ENCODE data around the gene WDFY4. TPM values are rescaled to one million over a fixed set of nuclear protein-coding genes. Genes with fewer than 3 reads are reported as not detected.

Gene WDFY4
- total and polyA plus RNA-seq, 2 of the 4 experiments (the other 2 are of a cell fraction): not detected

DNA sequence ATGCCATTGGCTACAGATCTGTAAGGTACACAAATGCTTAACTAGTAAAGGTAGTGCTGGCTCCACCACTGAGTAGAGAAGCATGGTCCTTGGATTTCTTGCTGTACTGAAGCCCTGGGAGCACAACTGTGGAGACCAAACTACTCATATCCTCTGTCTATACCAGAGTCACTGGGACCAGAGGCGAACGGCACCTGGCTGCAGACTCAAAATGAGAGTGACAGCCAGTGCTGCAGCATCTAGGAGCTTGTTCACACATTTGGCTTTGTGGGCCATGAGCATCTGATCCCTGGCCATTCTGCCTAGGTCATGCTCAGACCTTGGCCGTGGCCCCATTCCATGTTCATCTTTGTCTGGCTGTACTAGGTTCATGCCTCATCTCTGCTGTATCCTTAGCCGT is 223.1 kb downstream of the WDFY4 start:
- intact Hi-C loops (cut with micrococcal nuclease) (no loop called here), dilution Hi-C loops (cut with HindIII; ENCODE audit: low sequenced_read_pairs, unreplicated experiment) (no loop called here), in situ Hi-C loops (cut with MboI; ENCODE audit: low sequenced_read_pairs) (no loop called here)
- H2BK15ac ChIP-seq (ENCODE audit: low read depth, low read length): no peak overlapping the region
- no peak overlapping the region for H3K4me2 ChIP-seq (ENCODE audit: low read depth, low read length)
- TF ChIP-seq, protein P1, sequence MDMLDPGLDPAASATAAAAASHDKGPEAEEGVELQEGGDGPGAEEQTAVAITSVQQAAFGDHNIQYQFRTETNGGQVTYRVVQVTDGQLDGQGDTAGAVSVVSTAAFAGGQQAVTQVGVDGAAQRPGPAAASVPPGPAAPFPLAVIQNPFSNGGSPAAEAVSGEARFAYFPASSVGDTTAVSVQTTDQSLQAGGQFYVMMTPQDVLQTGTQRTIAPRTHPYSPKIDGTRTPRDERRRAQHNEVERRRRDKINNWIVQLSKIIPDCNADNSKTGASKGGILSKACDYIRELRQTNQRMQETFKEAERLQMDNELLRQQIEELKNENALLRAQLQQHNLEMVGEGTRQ (IDR thresholded peaks at IDR 0.05; ENCODE audit: low read depth, low read length): no peak
- no peak for TF ChIP-seq POLR2A (IDR thresholded peaks at IDR 0.05; ENCODE audit: low read depth, low read length)
- H3K18ac ChIP-seq (ENCODE audit: low read depth, low read length): no peak overlapping the region
- H3K79me1 ChIP-seq (ENCODE audit: low read depth in 1 of 2, low read length in 2 of 2): no peaks in the 10 kb centered on the region
- H4K8ac ChIP-seq (ENCODE audit: low read depth in 2 of 2, low read length in 2 of 2): no peak overlapping the region
- no TSS peak for BruUV-seq (replicated peaks)
- no peak overlapping the region for H3K23ac ChIP-seq (ENCODE audit: low read depth, low read length)
- H3K9me3 ChIP-seq (ENCODE audit: control insufficient read depth, insufficient read depth, low read length): no peaks in the 10 kb centered on the region
- no peak for DNase-seq
- 71% methylated on average over 4 of the region's 4 CpGs; no CpG with 5 or more reads in 1 of the 2 experiments for WGBS, 2 experiments (ENCODE audit: extremely low coverage in 2 of 2, insufficient read length in 1 of 2)
- no peak overlapping the region for H3K56ac ChIP-seq (ENCODE audit: extremely low read depth, insufficient read depth, low read length)
- no peak overlapping the region for H3K4ac ChIP-seq (ENCODE audit: low read depth, low read length)
- ATAC-seq (ENCODE audit: low read depth): no peak
- no peak overlapping the region for H3K14ac ChIP-seq (replicated peaks; ENCODE audit: low read depth, low read length)
- no peak overlapping the region for H3K4me3 ChIP-seq (ENCODE audit: insufficient read depth, low read depth, low read length)
- no peak overlapping the region for H4K5ac ChIP-seq (ENCODE audit: low read depth, low read length)
- H2BK5ac ChIP-seq (ENCODE audit: low read depth, low read length, poor library complexity, severe bottlenecking): no peak overlapping the region
- no peaks in the 10 kb centered on the region for H3K9me1 ChIP-seq (ENCODE audit: insufficient read depth, low read length)
- H3K27ac ChIP-seq (ENCODE audit: insufficient read depth, low read length): no peak overlapping the region
- H4K20me1 ChIP-seq (ENCODE audit: insufficient read depth, low read length): no peaks in the 10 kb centered on the region
- H2AK9ac ChIP-seq (replicated peaks; ENCODE audit: low read depth, low read length, poor library complexity): no peak overlapping the region
- H3K4me1 ChIP-seq (ENCODE audit: control insufficient read depth, insufficient read depth, low read length): no peaks in the 10 kb centered on the region
- no peak overlapping the region for H2AFZ ChIP-seq (replicated peaks; ENCODE audit: low read length, poor library complexity)
- H4K91ac ChIP-seq (ENCODE audit: insufficient read depth, low read depth, low read length): no peak overlapping the region
- peaks cover 9% of the 10 kb centered on the region for H3K27me3 ChIP-seq (ENCODE audit: control insufficient read depth, insufficient read depth, low read length)
- no peaks in the 10 kb centered on the region for H3K36me3 ChIP-seq (ENCODE audit: control insufficient read depth, insufficient read depth, low read length)
- no peak overlapping the region for H2BK120ac ChIP-seq (ENCODE audit: low read depth, low read length)
- H2AK5ac ChIP-seq (ENCODE audit: low read depth, low read length): no peak overlapping the region
- no peak overlapping the region for H2BK20ac ChIP-seq (ENCODE audit: low read depth, low read length)
- H3K9ac ChIP-seq (ENCODE audit: low read depth, low read length): no peak overlapping the region
- POLR2A ChIA-PET (ENCODE audit: unreplicated experiment): no interaction called here
- CTCF ChIA-PET: no interaction called here

All from IMR-90 (cell line).